ENCODE results near the gene RACK1. TPM values are rescaled to one million over a fixed set of nuclear protein-coding genes. Genes with fewer than 3 reads are reported as not detected.

RACK1 gene
- total and polyA plus RNA-seq, 2 of the 4 experiments (the other 2 are of a cell fraction), result 4,263 to 9,350 TPM

- Histone ChIP-seq H3K18ac (ENCODE audit: low read depth, low read length) (no peak overlapping the region), H3K23ac (ENCODE audit: low read depth, low read length) (peak overlapping the region; percentile 14), H3K14ac (replicated peaks; ENCODE audit: low read depth, low read length) (peak overlapping the region; percentile 89), H2AK5ac (ENCODE audit: low read depth, low read length) (peak overlapping the region; percentile 98), H3K4me2 (ENCODE audit: low read depth, low read length) (peak overlapping the region; percentile 97), H3K27me3 (ENCODE audit: control insufficient read depth, insufficient read depth, low read length) (no peaks in the 10 kb centered on the region), H2BK20ac (ENCODE audit: low read depth, low read length) (no peak overlapping the region), H3K9me1 (ENCODE audit: insufficient read depth, low read length) (peaks cover 14% of the 10 kb centered on the region), H2BK5ac (ENCODE audit: low read depth, low read length, poor library complexity, severe bottlenecking) (peak overlapping the region; percentile 94), H3K36me3 (ENCODE audit: control insufficient read depth, insufficient read depth, low read length) (peaks cover 6% of the 10 kb centered on the region), H3K56ac (ENCODE audit: extremely low read depth, insufficient read depth, low read length) (0 out of 2 replicates have a peak overlapping the region, but pooled peaks have one; percentile 84), H3K27ac (ENCODE audit: insufficient read depth, low read length) (peak overlapping the region; percentile 92), H2AFZ (replicated peaks; ENCODE audit: low read length, poor library complexity) (peak overlapping the region; percentile 99), H2AK9ac (replicated peaks; ENCODE audit: low read depth, low read length, poor library complexity) (peak overlapping the region; percentile 100), H2BK15ac (ENCODE audit: low read depth, low read length) (peak overlapping the region; percentile 30; the same call in 1 of the 3 replicates), H3K4me3 (ENCODE audit: insufficient read depth, low read depth, low read length) (peak overlapping the region; percentile 82), H3K79me1 (ENCODE audit: low read depth in 1 of 2, low read length in 2 of 2) (peaks cover 20 to 40% of the 10 kb centered on the region in 2 experiments), H3K4ac (ENCODE audit: low read depth, low read length) (peak overlapping the region; percentile 97), H4K20me1 (ENCODE audit: insufficient read depth, low read length) (peaks cover 10% of the 10 kb centered on the region), H3K9me3 (ENCODE audit: control insufficient read depth, insufficient read depth, low read length) (no peaks in the 10 kb centered on the region), H4K5ac (ENCODE audit: low read depth, low read length) (peak overlapping the region; percentile 72), H2BK120ac (ENCODE audit: low read depth, low read length) (no peak overlapping the region), H3K9ac (ENCODE audit: low read depth, low read length) (peak overlapping the region; percentile 80), H3K4me1 (ENCODE audit: control insufficient read depth, insufficient read depth, low read length) (peaks cover 6% of the 10 kb centered on the region), H4K8ac (ENCODE audit: low read depth in 2 of 2, low read length in 2 of 2) (peak overlapping the region; percentile 68 to 99; a peak in 3 of 4 replicates), H4K91ac (ENCODE audit: insufficient read depth, low read depth, low read length) (peak overlapping the region; percentile 84)
- ChIA-PET CTCF (no interaction called here), POLR2A (ENCODE audit: unreplicated experiment) (interaction anchor here (0.8 kb wide), 1 partner anchor 12 kb away, joined by 3 read pairs; no protein-coding TSS in a partner anchor)
- no TSS peak for BruUV-seq (replicated peaks)
- dilution Hi-C loops (cut with HindIII; ENCODE audit: low sequenced_read_pairs, unreplicated experiment), result no loop called here
- 89% methylated on average over 7 of the region's 22 CpGs; no CpG with 5 or more reads in 1 of the 2 experiments for whole genome bisulfite sequencing, 2 experiments (ENCODE audit: extremely low coverage in 2 of 2, insufficient read length in 1 of 2)
- ATAC-seq (ENCODE audit: low read depth), result no peak
- intact Hi-C loops (cut with micrococcal nuclease), result no loop called here
- DNase-seq, result no peak
- in situ Hi-C loops (cut with MboI; ENCODE audit: low sequenced_read_pairs), result no loop called here
- TF ChIP-seq MAFK (IDR thresholded peaks at IDR 0.05; ENCODE audit: low read depth, low read length), result no peak
- TF ChIP-seq, protein P1, sequence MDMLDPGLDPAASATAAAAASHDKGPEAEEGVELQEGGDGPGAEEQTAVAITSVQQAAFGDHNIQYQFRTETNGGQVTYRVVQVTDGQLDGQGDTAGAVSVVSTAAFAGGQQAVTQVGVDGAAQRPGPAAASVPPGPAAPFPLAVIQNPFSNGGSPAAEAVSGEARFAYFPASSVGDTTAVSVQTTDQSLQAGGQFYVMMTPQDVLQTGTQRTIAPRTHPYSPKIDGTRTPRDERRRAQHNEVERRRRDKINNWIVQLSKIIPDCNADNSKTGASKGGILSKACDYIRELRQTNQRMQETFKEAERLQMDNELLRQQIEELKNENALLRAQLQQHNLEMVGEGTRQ (IDR thresholded peaks at IDR 0.05; ENCODE audit: low read depth, low read length), result no peak
- TF ChIP-seq, protein P2, sequence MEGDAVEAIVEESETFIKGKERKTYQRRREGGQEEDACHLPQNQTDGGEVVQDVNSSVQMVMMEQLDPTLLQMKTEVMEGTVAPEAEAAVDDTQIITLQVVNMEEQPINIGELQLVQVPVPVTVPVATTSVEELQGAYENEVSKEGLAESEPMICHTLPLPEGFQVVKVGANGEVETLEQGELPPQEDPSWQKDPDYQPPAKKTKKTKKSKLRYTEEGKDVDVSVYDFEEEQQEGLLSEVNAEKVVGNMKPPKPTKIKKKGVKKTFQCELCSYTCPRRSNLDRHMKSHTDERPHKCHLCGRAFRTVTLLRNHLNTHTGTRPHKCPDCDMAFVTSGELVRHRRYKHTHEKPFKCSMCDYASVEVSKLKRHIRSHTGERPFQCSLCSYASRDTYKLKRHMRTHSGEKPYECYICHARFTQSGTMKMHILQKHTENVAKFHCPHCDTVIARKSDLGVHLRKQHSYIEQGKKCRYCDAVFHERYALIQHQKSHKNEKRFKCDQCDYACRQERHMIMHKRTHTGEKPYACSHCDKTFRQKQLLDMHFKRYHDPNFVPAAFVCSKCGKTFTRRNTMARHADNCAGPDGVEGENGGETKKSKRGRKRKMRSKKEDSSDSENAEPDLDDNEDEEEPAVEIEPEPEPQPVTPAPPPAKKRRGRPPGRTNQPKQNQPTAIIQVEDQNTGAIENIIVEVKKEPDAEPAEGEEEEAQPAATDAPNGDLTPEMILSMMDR (conservative IDR thresholded peaks at IDR 0.05; ENCODE audit: low read depth, low read length), result no peak
- no peak for TF ChIP-seq MAZ (IDR thresholded peaks at IDR 0.05; ENCODE audit: borderline replicate concordance, low read depth, low read length)
- TF ChIP-seq MXI1 (IDR thresholded peaks at IDR 0.05; ENCODE audit: borderline replicate concordance, low read depth, low read length), result no peak
- TF ChIP-seq BHLHE40 (IDR thresholded peaks at IDR 0.05; ENCODE audit: low read depth, low read length), result no peak
- no peak for TF ChIP-seq RFX5 (IDR thresholded peaks at IDR 0.05; ENCODE audit: low read depth, low read length)
- TF ChIP-seq FOS (IDR thresholded peaks at IDR 0.05; ENCODE audit: low read depth, low read length), result no peak
- no peak for TF ChIP-seq NFE2L2 (IDR thresholded peaks at IDR 0.05; ENCODE audit: low read depth, low read length)
- no peak for TF ChIP-seq CHD1 (IDR thresholded peaks at IDR 0.05; ENCODE audit: low read depth, low read length)
- no peak for TF ChIP-seq POLR2A (IDR thresholded peaks at IDR 0.05; ENCODE audit: low read depth, low read length)
- TF ChIP-seq RCOR1 (IDR thresholded peaks at IDR 0.05; ENCODE audit: insufficient replicate concordance, low read length), result no peak
- TF ChIP-seq RAD21 (IDR thresholded peaks at IDR 0.05; ENCODE audit: low read length), result no peak
- TF ChIP-seq CEBPB (IDR thresholded peaks at IDR 0.05; ENCODE audit: low read depth, low read length), result no peak
These were observed 19.1 kb downstream of the RACK1 start for GRCh38 chr5:181224390-181225229.
